SKM-1 treated with dmso at 0.1 percent for 144 hours (cell line): ENCODE measurements around the gene ZBTB7A.
"Not testable (repeated sequence)": the region's sequence is repeated elsewhere in the genome, so short reads cannot be mapped to it uniquely, and the experiment has no call there.

Experiments used
- DNase-seq: peaks from one replicate; lab custom pipeline; 2025; ENCODE audit not compliant: unreplicated experiment; lab: John Stamatoyannopoulos, UW

ZBTB7A gene

DNA sequence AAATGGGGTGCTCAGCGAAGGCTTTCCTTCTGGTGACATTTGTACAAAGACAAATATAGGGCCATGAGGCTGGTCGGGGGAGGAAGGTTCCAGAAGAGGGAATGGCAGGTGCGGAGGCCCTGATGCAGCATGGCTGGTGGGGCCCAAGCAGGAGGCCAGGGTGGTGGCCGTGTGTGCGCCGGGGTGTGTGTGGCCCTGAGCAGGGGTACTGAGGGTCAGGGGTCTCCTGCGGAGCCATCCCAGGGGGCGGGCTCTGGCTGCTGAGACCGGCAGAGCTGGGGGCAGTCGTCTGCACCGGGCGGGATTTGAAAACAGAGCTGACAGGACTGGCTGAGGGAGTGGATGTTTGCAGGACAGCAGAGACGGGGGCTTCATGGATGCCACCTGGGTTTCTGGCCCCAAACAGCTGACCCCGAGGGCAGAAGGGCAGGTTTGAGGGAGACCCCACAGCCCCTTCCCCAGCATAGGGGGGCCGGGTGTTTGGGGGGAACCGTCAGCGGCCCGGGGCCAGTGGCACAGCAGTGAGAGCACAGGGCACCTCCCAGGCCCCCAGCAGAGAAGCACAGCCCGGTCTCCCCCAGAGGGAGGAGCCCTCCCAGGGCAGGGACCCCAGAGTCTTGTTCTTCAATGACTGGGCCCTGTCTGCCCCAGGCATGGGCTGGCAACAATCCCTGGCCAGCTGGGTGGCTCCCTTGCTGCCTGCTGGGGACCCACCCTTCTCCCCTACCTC lies 47.8 kb downstream of the ZBTB7A start:
- DNase-seq: no peak

GRCh38 chr19:4018140-4018613 lies 48.5 kb downstream of the ZBTB7A start:
- no peak for DNase-seq

DNA sequence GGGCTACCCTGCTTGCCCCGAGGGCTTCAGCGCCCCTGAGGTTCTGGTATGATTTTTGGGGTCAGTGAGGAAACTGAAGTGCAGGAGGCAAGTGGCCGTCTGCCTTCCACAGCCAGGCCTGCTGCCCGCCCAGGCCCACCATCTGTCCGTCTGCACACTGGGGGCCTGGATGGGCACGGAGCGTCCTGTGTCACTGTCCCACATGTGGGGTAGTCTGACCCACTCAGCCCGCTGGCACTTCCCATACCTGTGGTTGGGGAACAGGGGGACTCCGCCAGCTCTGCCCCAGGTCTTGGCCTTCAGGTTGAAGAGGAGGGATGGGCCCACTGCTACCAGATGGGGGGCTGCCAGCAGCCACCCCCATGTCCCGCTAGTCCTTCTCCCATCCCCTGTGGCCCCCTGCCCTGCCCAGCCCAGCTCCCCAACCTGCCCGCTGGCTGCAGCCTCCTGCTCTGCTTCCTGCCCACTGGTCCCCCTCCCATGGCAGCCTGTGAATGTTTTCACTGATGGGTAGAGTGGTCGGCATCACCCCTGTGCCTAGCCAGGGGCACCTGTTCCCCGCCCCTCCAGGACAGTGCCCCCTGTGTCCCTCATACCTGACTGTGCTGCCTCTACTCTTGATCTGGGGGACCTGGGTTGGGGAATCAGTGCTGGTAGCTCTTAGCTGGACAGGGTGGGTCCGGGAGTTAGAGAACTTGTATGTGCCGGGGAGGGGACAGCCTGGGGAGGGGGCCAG lies 49.6 kb downstream of the ZBTB7A start:
- no peak for DNase-seq

DNA sequence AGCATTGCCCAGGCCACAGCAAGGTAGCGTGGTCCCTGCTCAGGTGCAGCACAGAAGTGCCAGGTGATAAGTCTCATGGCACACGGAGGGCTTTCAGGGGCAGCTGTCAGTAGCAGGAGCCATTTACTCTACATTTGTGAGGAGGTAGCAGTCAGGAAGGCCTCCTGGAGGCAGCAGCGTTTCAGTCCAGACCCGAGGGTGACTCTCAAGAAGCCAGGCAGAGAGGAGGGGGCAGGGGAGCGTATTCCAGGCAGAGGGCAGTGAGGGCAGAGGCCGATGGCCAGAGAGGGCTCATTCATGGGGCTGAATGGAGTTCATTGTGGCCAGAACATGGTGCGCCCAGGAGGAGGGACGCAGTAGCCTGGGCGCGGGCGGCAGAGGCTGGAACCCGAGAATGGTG lies 50.2 kb downstream of the ZBTB7A start:
- no peak for DNase-seq

DNA sequence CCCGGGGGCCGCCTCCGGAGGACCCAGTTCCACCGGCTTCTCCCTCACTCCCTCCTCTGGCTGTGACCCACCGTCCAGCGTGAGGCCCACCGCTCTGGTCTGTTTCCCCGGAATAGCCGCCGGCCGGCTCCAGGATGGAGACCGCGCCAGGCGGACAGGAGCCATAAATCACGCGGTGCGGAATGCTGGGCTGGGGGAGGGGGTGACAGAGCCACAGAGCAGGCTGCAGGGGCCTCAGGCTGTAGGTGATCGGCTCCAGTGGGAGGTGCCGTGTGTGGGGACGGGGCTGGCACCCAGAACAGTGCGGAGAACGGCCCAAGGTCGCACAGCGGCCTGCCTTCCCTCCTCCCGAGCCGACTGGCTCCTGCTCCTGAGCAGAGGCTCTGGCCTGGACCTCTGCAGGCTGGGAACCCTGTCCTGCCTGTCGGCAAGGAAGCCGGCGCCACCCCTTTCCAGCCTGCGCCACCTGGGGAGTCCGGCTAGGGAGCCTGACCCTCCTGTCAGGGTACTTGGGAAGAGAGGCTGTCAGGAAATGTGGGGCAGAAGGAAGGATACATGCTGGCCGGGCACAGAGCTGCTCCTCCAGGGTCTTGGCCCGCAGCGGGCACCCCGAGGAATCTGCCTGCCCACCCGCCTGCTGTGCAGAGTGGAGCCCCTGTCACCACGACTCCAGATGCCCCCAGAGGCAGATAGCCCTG lies 50.8 kb downstream of the ZBTB7A start:
- no peak for DNase-seq

DNA sequence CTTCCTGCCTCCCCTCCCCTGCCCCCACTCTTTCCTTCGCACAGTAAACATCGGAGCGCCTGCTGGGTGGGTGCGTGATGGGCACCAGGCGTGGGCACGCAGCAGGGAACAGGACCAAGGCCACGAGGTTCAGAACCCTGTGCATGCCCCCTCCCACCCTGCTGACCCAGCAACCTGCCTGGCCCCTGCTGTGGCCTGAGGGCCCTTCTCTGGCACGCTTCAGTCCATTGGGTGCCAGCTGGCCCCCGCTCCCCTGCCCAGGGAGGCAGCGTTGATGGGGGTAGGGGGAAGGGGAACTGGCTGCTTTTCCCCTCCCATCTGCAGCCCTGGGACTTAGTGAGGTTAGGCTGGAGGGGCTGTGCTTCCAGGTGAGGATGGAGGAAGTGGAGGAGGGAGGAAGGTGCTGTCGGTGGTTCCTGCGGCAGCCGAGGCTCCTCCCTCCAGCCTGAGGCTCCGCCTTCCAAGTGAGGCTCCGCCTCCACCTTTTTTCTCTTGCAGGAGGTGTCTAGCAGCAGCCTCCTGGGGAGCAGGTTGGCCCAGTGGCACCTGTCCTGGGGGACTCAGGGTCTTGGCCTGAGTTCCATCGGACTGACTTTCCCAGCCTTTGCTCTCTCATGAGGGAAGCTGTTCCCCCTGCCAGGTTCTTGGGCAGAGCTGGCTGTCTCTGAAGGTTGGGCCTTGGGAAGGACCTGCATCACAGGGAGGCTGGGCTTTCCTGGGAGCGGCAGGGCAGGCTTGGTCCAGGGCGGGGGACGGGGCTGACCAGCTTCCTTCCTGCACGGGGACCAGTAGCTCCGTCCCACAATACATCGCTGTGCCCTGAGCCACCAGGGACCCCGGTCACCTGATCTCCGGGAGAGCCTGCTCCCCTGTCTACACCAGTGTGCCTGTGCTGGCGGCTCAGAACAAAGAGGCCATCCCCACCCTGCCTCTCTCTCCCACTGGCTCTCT lies 51.9 kb downstream of the ZBTB7A start:
- DNase-seq: no peak

DNA sequence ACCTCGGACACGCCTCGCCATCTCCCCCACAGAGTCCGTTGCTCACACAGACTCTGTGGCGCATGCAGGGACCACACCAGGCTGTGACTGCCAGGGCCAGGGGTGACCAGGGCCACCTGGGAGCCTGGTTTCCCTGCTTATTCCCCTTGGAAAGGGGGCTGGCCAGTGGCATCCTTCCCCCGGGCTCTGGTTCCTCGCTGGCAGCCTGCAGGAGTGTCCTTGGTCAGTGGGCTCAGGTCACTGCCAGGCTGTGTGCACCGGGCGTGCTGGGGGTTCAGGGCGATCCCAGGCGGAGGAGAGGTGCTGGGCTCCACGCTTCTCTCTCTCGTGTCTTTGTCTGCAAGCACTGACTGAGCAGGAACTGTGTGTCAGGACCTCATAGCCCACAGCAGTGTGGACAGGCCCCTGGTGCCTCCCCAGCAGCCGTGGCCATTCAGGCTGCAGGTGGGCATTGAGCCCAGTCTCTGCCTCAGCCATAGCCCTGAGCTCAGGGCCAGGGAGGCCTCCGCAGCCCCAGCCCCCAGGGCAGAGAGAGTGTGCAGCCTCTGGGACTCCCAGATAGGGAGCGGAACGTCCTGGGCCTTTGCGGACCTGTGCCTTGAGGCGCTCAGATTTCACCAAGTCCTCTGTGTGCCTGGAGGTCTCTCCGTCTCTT lies 52.7 kb downstream of the ZBTB7A start:
- DNase-seq: no peak

- no peak for DNase-seq
These were observed 53.6 kb downstream of the ZBTB7A start for GRCh38 chr19:4012975-4013634.

DNA sequence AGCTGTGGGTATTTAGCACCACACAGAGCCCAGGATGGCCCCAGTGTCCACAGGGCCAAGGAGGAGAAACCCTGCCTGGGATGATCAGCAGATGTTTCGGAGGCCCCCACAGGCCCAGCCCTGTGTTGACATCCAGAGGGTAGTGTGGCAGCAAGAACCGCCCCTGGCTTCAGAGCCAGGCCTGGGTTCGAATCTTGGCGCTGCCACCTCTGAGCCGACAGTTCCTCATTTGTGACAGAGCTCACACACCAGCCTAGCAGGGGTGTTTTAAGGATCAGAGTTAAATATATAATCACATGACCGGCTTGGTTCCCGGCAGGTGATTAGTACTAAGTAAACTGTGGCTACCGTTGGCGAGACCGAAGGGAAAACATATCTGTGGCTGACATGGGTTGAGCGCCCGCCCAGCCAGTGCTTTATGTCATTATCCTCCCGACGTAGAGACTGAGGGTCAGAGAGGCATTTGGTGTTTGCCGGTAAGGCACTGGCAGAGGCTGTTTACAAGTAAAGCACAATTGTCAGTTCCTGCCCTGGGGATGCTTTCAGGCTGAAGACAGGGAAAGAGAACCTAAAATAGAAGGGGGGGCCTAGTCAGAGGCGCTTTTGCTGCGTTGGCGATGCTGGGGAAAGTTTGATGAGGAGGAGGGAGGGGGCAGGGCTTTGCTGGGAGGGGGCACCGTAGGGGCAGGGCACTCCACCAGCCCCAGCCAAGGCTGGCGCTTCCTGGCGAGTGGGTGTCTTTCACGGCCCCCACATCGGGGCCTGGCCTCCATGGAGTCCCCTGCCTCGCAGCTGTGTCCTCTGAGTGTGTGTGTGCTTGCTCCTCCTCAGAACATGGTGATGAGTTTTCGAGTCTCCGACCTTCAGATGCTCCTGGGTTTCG lies 54.4 kb downstream of the ZBTB7A start:
- DNase-seq: no peak

GRCh38 chr19:4011430-4011829 lies 55.3 kb downstream of the ZBTB7A start:
- not testable (repeated sequence) for DNase-seq

GRCh38 chr19:4010808-4011110 lies 55.9 kb downstream of the ZBTB7A start:
- DNase-seq: no peak

DNA sequence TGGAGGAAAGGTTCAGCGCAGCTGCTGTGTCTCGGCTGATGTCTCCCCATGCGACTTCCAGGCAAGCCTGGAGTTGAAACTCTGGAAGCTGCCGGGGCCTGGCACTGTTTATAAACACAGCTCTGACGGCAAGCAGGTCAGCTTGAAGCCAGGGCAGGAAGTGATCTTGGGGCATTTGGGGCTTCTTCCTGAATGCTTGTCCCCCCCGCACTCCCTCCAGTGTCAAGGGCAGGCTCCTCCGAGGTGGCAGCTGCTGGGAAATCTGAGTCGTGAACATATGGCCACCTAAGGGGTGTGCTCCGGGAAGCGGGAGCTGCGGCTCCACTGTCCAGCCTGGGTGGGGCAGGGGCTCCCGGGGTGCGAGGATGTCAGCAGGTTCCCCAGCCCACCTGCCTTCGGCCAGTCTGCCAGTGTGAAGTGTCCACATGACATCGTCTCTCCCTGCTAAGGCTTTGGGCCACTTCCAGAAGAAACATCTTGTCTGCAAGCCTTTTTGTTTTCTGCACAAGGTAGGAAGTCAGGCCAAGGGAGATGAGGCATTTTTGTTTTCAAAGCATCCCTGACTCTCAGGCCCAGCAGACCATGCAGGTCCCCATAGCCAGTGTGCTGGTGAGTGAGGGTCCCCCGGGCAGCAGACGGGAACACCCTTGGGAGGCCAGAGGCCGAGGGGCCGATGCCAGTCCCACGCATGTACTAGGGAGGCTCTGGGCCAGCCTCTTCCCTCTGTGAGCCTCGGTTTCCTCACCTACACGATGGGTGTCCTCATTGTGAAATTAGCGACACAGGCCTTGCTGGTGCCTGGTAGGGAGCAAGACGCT lies 56.5 kb downstream of the ZBTB7A start:
- no peak for DNase-seq

- no peak for DNase-seq
These were observed 58.7 kb downstream of the ZBTB7A start for GRCh38 chr19:4007836-4008539.

GRCh38 chr19:4007021-4007835 lies 59.5 kb downstream of the ZBTB7A start, which contains the start of gene PIAS4:
PIAS4 (plus strand) TSS chr19:4007736; CDS start chr19:4007761, 25 bp downstream.
- DNase-seq: peak; percentile 88

- not testable (repeated sequence) for DNase-seq
These were observed 61.3 kb downstream of the ZBTB7A start for GRCh38 chr19:4005436-4005835.

GRCh38 chr19:4000798-4001197 lies 65.9 kb downstream of the ZBTB7A start:
- DNase-seq: not testable (repeated sequence)
